Esophagus (tissue), 2 donors: ENCODE results near the gene EPHX1. TPM values are rescaled to one million over a fixed set of nuclear protein-coding genes. Genes with fewer than 3 reads are reported as not detected.
"Not testable (repeated sequence)": the region's sequence is repeated elsewhere in the genome, so short reads cannot be mapped to it uniquely, and the experiment has no call there.

ENCODE experiments used
- H3K27ac ChIP-seq, 2 donors: one replicate each; pipeline ENCODE4 v1.5.1; 2013; ENCODE audit warnings: low read depth in 2 of 2, mild to moderate bottlenecking in 2 of 2, inconsistent platforms in 1 of 2, low read length in 1 of 2, moderate library complexity in 1 of 2
- H3K27me3 ChIP-seq, 2 donors: one replicate each; pipeline ENCODE4 v1.6.1; 2013; ENCODE audit warnings: low read length in 2 of 2, control low read depth in 1 of 2, mild to moderate bottlenecking in 1 of 2; ENCODE audit not compliant: insufficient read depth in 2 of 2, control insufficient read depth in 1 of 2
- H3K36me3 ChIP-seq, 2 donors: one replicate each; pipeline ENCODE4 v1.6.1; 2013; ENCODE audit warnings: low read length in 1 of 2; ENCODE audit not compliant: control insufficient read depth in 2 of 2, insufficient read depth in 2 of 2
- H3K4me1 ChIP-seq, 2 donors: one replicate each; pipeline ENCODE4 v1.6.1; 2013; ENCODE audit warnings: low read length in 1 of 2; ENCODE audit not compliant: control insufficient read depth in 2 of 2, insufficient read depth in 2 of 2
- H3K4me3 ChIP-seq, 2 donors: one replicate each; pipeline ENCODE4 v1.5.1; 2013; ENCODE audit warnings: low read length in 2 of 2, mild to moderate bottlenecking in 2 of 2, low read depth in 1 of 2, moderate library complexity in 1 of 2
- H3K9me3 ChIP-seq, 2 donors: one replicate each; pipeline ENCODE4 v1.6.1; 2013; ENCODE audit warnings: mild to moderate bottlenecking in 2 of 2, low read depth in 1 of 2, low read length in 1 of 2, moderate library complexity in 1 of 2; ENCODE audit not compliant: control insufficient read depth in 2 of 2, insufficient read depth in 1 of 2
- WGBS, 2 donors: extraction: QIAGEN DNeasy Blood & Tissue Kit; methylation state at CpG; one replicate each; pipeline ENCODE4 v1.1.7; 2013; 5-methylcytosine and 5-hydroxymethylcytosine counted together
- polyA plus RNA-seq, 2 donors: library from polyadenylated mRNA; stranded (reverse); fragments of 200-250 nt; gene quantifications; one replicate each; pipeline ENCODE4 v1.2.3, GENCODE V29; 2013
- donor health status: healthy with polysubstance abuse.
- donor health status: Bipolar disorder and iron deficiency.

Gene EPHX1
- polyA plus RNA-seq, 2 donors, result 62.5 to 90.7 TPM

DNA sequence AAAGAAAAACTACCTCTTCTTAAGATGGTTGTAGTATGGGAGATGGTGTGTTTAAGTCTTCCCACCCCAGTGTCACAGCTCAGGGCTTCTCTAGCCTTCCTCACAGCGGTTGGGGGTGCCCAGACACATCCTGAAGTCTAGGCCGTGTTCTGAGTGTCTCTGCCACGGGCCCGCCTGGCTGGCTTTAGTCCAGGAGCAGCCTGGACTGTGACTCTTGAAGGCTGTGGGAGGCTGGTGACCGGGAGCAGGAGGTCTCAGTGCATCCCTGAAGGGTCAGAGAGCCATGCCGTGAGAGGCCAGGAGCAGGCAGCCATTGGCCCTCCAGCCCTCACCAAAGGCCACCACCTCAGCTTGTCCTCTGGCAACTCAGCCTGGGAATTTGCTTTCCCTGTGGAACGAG is 4.5 kb downstream of the EPHX1 start:
- WGBS, 2 donors, result 55 to 57% methylated on average over 7 of the region's 7 CpGs
- Histone ChIP-seq H3K27ac (peak overlapping the region; percentile 84 to 87), H3K4me1 (peaks cover 13 to 46% of the 10 kb centered on the region in 2 donors)

DNA sequence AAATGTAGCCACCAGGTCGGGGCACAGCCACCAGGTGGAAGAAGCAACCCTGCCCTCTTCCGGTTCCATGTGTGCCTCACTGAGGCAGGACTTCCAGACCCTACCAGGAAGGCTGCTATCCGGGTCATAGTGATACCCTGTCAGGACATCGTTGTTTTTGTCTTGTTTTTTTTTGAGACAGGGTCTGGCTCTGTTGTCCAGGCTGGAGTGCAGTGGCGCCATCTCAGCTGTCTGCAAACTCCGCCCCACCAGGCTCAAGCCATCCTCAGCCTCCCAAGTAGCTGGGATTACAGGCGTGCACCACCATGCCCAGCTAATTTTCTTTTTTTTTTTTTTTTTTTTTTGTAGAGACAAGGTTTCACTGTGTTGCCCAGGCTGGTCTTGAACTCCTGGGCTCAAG is 5.2 kb downstream of the EPHX1 start:
- peak overlapping the region; percentile 61 to 84 for H3K27ac ChIP-seq

More for the DNA sequence above, 4.5 kb downstream of the EPHX1 start:
- no peaks in the 10 kb centered on the region for H3K36me3 ChIP-seq
- H3K4me3 ChIP-seq, result no peak overlapping the region
- H3K27me3 ChIP-seq, result no peaks in the 10 kb centered on the region
- no peaks in the 10 kb centered on the region for H3K9me3 ChIP-seq

DNA sequence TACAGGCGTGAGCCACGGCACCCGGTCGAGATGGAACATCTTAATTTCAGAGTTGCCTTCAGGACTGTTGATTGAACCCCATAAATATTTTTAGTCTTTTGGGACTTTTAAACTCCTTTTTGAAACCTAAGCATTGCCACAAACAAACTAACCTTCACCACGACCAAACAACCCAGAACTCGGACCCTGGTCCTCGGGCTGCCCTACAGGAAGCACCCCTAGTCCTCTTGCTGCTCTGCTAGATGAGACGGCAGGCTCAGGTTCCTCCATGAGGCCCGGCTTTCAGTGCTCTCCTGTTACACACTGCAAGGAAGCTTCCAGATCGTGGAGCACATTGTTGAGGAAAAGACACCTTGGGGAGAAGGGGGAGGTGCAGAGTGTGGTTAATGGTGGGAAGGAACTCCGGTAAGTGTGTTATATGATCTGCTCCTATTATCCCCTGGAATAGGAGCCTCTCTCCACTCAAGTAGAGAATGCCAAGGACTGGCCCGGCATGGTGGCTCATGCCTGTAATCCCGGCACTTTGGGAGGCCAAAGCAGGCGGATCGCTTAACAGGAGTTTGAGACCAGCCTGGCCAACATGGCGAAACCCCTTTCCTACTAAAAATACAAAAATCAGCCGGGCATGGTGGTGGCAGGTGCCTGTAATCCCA is 5.7 kb downstream of the EPHX1 start:
- Histone ChIP-seq H3K4me1 (peaks cover 13 to 47% of the 10 kb centered on the region in 2 donors), H3K9me3 (no peaks in the 10 kb centered on the region), H3K27me3 (no peaks in the 10 kb centered on the region), H3K4me3 (no peak overlapping the region), H3K36me3 (no peaks in the 10 kb centered on the region), H3K27ac (no peak overlapping the region)
- 92% methylated on average over 17 of the region's 17 CpGs for WGBS, 2 donors

More for the DNA sequence above, 5.2 kb downstream of the EPHX1 start:
- not testable (repeated sequence) for H3K36me3 ChIP-seq, H3K4me3 ChIP-seq, H3K27me3 ChIP-seq, H3K9me3 ChIP-seq
- peaks cover 13 to 46% of the 10 kb centered on the region in 2 donors for H3K4me1 ChIP-seq
- WGBS, 2 donors, result 83 to 90% methylated on average over 7 of the region's 7 CpGs

DNA sequence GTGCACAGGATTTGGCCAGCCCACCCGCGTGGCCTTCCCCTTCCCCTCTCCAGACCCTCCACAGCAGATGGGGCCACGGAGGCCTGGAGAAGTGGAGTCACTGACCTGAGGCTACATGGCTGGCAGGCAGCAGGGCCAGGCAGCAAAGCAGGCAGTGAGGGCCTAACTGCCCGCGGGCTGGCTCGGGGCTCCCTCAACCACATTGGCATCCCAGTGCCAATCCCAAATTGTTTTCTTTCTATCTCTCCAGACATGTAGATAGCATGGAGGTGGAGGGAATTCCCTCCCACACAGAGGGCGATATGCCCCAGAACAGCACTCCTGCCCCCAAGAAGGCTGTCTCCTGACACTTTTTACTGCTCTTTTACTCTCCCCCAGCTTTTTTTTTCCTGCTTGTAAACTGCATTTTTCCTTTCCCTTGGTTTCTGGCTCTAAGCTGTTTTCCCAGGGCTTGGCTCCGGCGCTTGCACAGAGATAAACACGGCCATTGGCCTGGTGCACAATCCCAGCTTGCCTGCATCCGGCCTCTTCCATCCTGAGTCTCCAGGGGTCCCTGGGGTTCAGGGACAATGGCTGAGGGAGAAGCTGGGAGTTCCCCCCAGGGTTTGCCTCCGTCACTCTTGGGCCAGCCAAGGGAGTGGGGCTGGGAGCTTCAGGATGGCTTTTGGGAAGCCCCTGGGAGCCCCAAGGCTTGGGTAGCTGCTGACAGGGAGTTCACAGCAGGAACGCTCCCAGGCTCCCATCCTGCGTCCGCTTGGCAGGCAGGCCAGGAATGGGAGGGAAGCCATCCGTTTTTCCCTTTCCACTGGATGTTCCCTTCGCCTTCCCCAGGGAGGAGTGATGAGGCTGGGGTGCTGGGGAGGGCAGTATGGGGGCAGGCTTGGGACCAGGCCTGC is 7.0 kb downstream of the EPHX1 start:
- H3K27ac ChIP-seq, result peak overlapping the region; percentile 92 to 95
- H3K4me3 ChIP-seq, result no peak overlapping the region
- H3K36me3 ChIP-seq, result no peaks in the 10 kb centered on the region
- no peaks in the 10 kb centered on the region for H3K27me3 ChIP-seq
- no peaks in the 10 kb centered on the region for H3K9me3 ChIP-seq
- H3K4me1 ChIP-seq, result peaks cover 11 to 45% of the 10 kb centered on the region in 2 donors
- 39 to 50% methylated on average over 16 to 17 of the region's 17 CpGs for WGBS, 2 donors

DNA sequence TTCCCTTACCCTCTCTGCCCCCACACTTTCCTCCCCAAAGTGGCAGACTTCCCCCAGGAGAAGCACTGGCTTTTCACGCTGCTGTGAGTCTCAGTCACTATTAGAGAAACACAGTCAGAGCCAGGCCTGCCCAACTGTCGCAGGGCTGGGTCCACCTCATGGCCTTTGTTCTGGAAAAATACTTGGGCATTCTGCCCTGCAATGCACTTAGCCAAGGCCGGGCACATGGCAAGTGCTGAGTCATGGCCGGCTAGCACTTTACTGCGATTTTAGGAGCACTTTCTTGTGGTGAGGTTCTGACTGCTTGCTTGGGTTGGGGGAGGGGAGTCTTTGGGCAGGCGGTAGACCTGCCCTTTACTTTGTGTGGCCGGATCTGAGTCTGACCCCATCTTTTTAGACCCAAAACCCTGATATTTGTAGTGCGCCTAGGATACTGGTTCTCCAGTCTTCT is 7.7 kb downstream of the EPHX1 start:
- H3K4me1 ChIP-seq, result peaks cover 7 to 38% of the 10 kb centered on the region in 2 donors
- no peaks in the 10 kb centered on the region for H3K9me3 ChIP-seq
- no peak overlapping the region for H3K4me3 ChIP-seq
- H3K36me3 ChIP-seq, result no peaks in the 10 kb centered on the region
- WGBS, 2 donors, result 23 to 35% methylated on average over 8 of the region's 8 CpGs
- H3K27ac ChIP-seq, result peak overlapping the region; percentile 92 to 95
- no peaks in the 10 kb centered on the region for H3K27me3 ChIP-seq

DNA sequence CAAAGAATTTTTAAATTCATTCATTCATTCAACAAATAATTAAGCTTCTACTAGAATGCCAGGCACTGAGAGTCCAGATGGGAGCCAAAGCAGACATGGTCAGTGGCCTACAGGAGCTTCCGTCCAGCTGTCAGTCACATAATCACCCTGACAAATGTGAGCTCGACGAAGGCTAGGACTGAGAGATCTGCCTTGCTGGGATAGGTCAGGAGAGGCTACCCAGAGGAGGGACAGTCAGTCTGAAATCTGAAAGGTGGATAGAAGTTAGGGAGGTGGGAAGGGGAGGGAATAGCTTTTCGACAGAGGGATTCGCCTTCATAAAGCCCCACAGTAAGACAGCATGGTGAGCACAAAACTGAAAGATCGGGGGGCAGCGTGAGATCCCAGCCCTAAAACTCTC is 8.3 kb downstream of the EPHX1 start:
- Histone ChIP-seq H3K9me3 (no peaks in the 10 kb centered on the region), H3K27ac (peak overlapping the region; percentile 71 to 95), H3K27me3 (no peaks in the 10 kb centered on the region), H3K4me1 (peaks cover 7 to 34% of the 10 kb centered on the region in 2 donors), H3K4me3 (no peak overlapping the region), H3K36me3 (no peaks in the 10 kb centered on the region)
- 83 to 92% methylated on average over 7 of the region's 7 CpGs for WGBS, 2 donors

DNA sequence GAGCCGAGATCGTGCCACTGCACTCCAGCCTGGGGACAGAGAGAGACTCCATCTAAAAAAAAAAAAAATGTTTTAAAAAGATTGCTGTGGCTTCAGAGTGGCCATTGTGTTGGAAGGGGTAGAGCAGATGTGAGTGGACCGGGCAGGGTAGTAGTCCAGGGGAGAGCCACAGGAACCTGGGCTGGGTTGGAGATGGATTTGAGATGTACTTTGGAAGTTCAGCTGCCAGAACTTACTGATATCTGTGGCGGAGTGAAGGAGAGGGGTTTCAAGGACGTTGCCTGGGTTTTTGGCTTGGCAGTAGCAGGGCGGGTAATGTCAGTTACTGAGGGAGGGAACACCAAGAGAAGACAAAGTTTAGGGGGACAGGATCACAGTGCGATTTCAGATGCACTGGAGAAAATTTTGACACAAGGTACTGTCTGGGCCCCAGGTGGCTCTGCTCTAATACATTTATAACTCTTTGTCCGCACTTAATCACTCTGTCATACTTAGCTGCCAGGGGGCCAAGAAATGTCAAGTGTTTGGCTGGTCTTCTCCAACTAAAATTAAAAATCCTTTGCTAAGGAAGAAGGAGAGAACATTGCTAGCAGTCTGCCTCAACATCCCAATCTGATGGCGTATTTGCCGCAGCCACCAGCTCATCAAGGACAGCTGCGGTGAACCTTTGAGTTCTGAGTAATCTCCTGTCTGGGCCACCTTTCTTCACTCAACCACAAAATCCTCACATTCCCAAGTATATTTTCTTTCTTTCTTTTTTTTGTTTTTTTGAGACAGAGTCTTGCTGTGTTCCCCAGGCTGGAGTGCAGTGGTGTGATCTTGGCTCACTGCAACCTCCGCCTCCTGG is 9.6 kb downstream of the EPHX1 start:
- H3K27ac ChIP-seq, result peak overlapping the region; percentile 5 to 45
- no peaks in the 10 kb centered on the region for H3K36me3 ChIP-seq
- no peaks in the 10 kb centered on the region for H3K27me3 ChIP-seq
- WGBS, 2 donors, result 77 to 82% methylated on average over 12 of the region's 12 CpGs
- H3K9me3 ChIP-seq, result no peaks in the 10 kb centered on the region
- H3K4me3 ChIP-seq, result no peak overlapping the region
- peaks cover 11 to 26% of the 10 kb centered on the region in 2 donors for H3K4me1 ChIP-seq

DNA sequence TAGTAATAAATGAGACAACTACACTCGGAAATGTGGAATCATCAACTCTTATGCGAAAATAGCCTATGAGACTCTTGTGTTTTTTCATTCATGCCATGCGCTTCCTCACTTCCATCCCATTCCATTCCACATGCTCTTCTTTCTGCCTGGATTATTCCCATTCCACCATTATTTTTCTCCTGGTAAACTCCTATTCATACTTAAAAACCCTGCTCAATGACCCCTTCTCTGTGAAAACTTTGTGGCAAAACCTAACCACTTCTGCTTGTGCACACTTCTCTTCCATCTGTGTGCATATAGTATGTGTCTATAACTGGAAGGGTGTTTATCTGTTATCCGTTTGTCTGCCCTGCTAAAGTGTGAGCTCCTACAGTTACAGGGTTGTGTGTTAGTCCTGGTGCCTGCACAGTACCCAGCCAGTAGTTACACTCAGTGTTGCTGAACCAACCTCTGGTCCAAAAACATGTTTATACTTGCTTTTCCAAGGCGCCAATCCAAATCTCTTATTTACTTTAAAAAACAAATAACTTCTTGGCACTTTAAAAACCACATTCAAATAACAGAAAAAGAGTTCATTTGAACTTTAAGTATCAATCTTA is 10.7 kb downstream of the EPHX1 start:
- peaks cover 13 to 24% of the 10 kb centered on the region in 2 donors for H3K4me1 ChIP-seq
- no peak overlapping the region for H3K4me3 ChIP-seq
- H3K36me3 ChIP-seq, result no peaks in the 10 kb centered on the region
- peak overlapping the region in 1 of 2 donors; percentile 51 for H3K27ac ChIP-seq
- H3K27me3 ChIP-seq, result no peaks in the 10 kb centered on the region
- H3K9me3 ChIP-seq, result no peaks in the 10 kb centered on the region
- 67 to 72% methylated on average over 5 of the region's 5 CpGs for WGBS, 2 donors
